K562 (cell line): ENCODE results near the gene PAQR7. TPM values are rescaled to one million over a fixed set of nuclear protein-coding genes. Genes with fewer than 3 reads are reported as not detected.

Experiments used
- E2F3 ChIP-seq: fragments of 250-450 bp; sonication (Bioruptor Pico); IDR thresholded peaks from 2 replicates; pipeline ENCODE4 v1.4.0; 2020; ENCODE audit warnings: mild to moderate bottlenecking
- HMG20B ChIP-seq: fragments of 250-450 bp; sonication (Bioruptor Pico); IDR thresholded peaks from 2 replicates; pipeline ENCODE4 v1.5.0; 2021; ENCODE audit warnings: mild to moderate bottlenecking
- JUND ChIP-seq, 2 experiments: IDR thresholded peaks; 2 replicates in 1 of 2; 3 replicates in 1 of 2; pipeline ENCODE4 v1.6.1; 2011; ENCODE audit warnings: borderline replicate concordance in 2 of 2, low read depth in 2 of 2, low read length in 2 of 2, improper control_type of control experiment in 1 of 2, missing biosample characterization in 1 of 2, missing genetic modification characterization in 1 of 2, missing genetic modification reagents in 1 of 2
- PPARD ChIP-seq: fragments of 250-450 bp; sonication (Bioruptor Pico); IDR thresholded peaks from 2 replicates; pipeline ENCODE4 v1.8.0; 2022; ENCODE audit warnings: inconsistent platforms, mild to moderate bottlenecking, moderate library complexity
- SMARCA4 ChIP-seq: fragments of 450-650 bp; IDR thresholded peaks from 2 replicates; pipeline ENCODE4 v1.6.1; 2016
- polyA plus RNA-seq, 8 experiments: library from polyadenylated mRNA; depleted of rRNA in 4 of 8; stranded (reverse) in 5 of 8; unstranded in 3 of 8; fragments of >200 nt; fragmentation: Nextera tagmentation in 2 of 8; fragmentation: Illumina TruSeq in 1 of 8; extraction: Ambion mirVana in 2 of 8; extraction: Trizol in 1 of 8; gene quantifications; 2 replicates each; pipeline versions ENCODE4 v1.2.1 to v1.2.3, GENCODE V29; 2011 to 2014; ENCODE audit warnings: inconsistent platforms in 1 of 8, missing spikeins in 1 of 8
- total RNA-seq, 7 experiments: library from RNA; depleted of rRNA in 6 of 7; stranded (reverse); fragments of >200 nt in 6 of 7; fragmentation: Illumina TruSeq in 2 of 7; extraction: Trizol in 2 of 7; gene quantifications; 2 replicates each; pipeline versions ENCODE4 v1.2.1 to v1.2.3, GENCODE V29; 2011 to 2021; ENCODE audit warnings: low replicate concordance in 1 of 7
- TF ChIP-seq, protein P1 (sequence below): sonication (generic); formaldehyde crosslinking; IDR thresholded peaks from 2 replicates; pipeline ENCODE4 v1.8.1; 2023; ENCODE audit warnings: missing genetic modification reagents, mild to moderate bottlenecking, borderline replicate concordance
- TF ChIP-seq, protein P2 (sequence below): fragments of 250-450 bp; sonication (Bioruptor Pico); IDR thresholded peaks from 2 replicates; pipeline ENCODE4 v1.5.0; 2020; ENCODE audit warnings: mild to moderate bottlenecking, borderline replicate concordance

The PAQR7 gene
- total and polyA plus RNA-seq, 9 of the 15 experiments (the other 6 are each of a cell fraction or from before 2014, with no cell fraction given) = 1.1 to 5.2 (median 2.6) TPM

DNA sequence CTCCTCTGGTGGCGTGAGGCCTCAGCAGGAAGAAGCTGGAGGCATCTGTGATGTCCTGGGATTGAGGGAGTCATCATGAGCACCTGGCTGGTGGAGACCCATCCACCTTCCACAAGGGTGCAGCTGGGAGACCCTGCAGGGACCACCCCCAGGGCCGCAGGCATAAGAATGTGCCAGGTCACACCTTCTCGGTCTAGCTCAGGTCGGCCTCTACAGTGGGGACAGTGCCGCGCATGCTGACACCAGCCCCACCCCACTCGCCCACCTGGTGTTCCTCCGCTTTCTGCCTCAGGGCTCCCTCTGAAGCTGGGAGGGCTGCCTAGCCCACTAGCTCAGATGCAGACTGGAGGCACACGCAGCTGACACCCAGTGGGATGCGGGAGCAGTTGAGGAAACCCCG, 5.8 kb upstream of the PAQR7 start (continued):
- TF ChIP-seq, protein P1, sequence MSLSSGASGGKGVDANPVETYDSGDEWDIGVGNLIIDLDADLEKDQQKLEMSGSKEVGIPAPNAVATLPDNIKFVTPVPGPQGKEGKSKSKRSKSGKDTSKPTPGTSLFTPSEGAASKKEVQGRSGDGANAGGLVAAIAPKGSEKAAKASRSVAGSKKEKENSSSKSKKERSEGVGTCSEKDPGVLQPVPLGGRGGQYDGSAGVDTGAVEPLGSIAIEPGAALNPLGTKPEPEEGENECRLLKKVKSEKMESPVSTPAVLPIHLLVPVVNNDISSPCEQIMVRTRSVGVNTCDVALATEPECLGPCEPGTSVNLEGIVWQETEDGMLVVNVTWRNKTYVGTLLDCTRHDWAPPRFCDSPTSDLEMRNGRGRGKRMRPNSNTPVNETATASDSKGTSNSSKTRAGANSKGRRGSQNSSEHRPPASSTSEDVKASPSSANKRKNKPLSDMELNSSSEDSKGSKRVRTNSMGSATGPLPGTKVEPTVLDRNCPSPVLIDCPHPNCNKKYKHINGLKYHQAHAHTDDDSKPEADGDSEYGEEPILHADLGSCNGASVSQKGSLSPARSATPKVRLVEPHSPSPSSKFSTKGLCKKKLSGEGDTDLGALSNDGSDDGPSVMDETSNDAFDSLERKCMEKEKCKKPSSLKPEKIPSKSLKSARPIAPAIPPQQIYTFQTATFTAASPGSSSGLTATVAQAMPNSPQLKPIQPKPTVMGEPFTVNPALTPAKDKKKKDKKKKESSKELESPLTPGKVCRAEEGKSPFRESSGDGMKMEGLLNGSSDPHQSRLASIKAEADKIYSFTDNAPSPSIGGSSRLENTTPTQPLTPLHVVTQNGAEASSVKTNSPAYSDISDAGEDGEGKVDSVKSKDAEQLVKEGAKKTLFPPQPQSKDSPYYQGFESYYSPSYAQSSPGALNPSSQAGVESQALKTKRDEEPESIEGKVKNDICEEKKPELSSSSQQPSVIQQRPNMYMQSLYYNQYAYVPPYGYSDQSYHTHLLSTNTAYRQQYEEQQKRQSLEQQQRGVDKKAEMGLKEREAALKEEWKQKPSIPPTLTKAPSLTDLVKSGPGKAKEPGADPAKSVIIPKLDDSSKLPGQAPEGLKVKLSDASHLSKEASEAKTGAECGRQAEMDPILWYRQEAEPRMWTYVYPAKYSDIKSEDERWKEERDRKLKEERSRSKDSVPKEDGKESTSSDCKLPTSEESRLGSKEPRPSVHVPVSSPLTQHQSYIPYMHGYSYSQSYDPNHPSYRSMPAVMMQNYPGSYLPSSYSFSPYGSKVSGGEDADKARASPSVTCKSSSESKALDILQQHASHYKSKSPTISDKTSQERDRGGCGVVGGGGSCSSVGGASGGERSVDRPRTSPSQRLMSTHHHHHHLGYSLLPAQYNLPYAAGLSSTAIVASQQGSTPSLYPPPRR (CRISPR knock-in tag) = no peak
- TF ChIP-seq E2F3 (CRISPR knock-in tag) (no peak), HMG20B (CRISPR knock-in tag) (no peak), PPARD (CRISPR knock-in tag) (no peak), JUND (IDR thresholded peaks at IDR 0.05; ENCODE audit: borderline replicate concordance, low read depth, low read length) (no peak), JUND (tag; IDR thresholded peaks at IDR 0.05; ENCODE audit: borderline replicate concordance, low read depth, low read length) (no peak), SMARCA4 (no peak)
- TF ChIP-seq, protein P2, sequence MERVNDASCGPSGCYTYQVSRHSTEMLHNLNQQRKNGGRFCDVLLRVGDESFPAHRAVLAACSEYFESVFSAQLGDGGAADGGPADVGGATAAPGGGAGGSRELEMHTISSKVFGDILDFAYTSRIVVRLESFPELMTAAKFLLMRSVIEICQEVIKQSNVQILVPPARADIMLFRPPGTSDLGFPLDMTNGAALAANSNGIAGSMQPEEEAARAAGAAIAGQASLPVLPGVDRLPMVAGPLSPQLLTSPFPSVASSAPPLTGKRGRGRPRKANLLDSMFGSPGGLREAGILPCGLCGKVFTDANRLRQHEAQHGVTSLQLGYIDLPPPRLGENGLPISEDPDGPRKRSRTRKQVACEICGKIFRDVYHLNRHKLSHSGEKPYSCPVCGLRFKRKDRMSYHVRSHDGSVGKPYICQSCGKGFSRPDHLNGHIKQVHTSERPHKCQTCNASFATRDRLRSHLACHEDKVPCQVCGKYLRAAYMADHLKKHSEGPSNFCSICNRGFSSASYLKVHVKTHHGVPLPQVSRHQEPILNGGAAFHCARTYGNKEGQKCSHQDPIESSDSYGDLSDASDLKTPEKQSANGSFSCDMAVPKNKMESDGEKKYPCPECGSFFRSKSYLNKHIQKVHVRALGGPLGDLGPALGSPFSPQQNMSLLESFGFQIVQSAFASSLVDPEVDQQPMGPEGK = no peak
